Measurements from ENCODE around the gene SIL1. TPM values are rescaled to one million over a fixed set of nuclear protein-coding genes. Genes with fewer than 3 reads are reported as not detected.

SIL1 gene
- total and polyA plus RNA-seq, 9 of the 15 experiments (the other 6 are each of a cell fraction or from before 2014, with no cell fraction given), result 1.3 to 30.5 (median 18.1) TPM

DNA sequence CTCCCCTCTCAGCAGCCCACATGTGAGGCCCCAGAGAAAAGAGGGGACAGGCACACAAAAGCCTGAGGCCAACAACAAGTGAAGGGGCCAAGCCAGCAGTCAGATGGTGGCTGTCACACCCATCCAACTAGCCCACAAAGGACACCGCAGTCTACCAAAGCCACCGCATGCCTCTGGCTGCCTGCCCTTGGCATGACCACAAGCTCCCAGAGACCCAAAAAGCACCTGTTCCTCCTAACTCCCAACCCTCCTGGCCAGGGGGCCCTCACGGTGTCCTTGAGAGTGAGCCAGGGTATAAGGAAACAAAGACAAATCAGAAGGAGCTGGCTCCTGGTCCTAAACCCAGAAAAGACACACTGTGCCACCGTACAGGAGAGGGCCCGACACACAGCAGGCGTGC is 245.2 kb downstream of the SIL1 start:
- H3K4me1 ChIP-seq (replicated peaks in 1 of 2; ENCODE audit: control insufficient read depth in 2 of 2, insufficient read depth in 2 of 2, low read length in 2 of 2), result peaks cover 0 to 20% of the 10 kb centered on the region in 2 experiments; a peak in 3 of 5 replicates
- no peak overlapping the region for H3K4me2 ChIP-seq (ENCODE audit: insufficient read depth, low read length)
- no peaks in the 10 kb centered on the region; the same call in 2 of the 3 replicates for H3K36me3 ChIP-seq (ENCODE audit: control insufficient read depth, insufficient read depth, low read length)
- no peaks in the 10 kb centered on the region for H3K27me3 ChIP-seq (ENCODE audit: control insufficient read depth in 2 of 2, insufficient read depth in 2 of 2, low read length in 2 of 2)
- FAIRE-seq, result no peak
- 79% methylated on average over 6 of the region's 6 CpGs for WGBS (ENCODE audit: insufficient coverage, low coverage, missing lambda C conversion rate)
- BruUV-seq (replicated peaks), result no TSS peak
- H3K27ac ChIP-seq (ENCODE audit: extremely low read depth, low read depth, low read length), result no peak overlapping the region
- intact Hi-C loops (cut with micrococcal nuclease), result no loop called here
- H3K79me2 ChIP-seq (ENCODE audit: control insufficient read depth, insufficient read depth, low read length), result no peaks in the 10 kb centered on the region
- no peak overlapping the region; the same call in 1 of the 2 replicates for H2AFZ ChIP-seq (ENCODE audit: low read depth, low read length)
- in situ Hi-C loops (cut with MboI), result no loop called here
- H3K9ac ChIP-seq (ENCODE audit: insufficient read depth in 1 of 2, low read depth in 2 of 2, low read length in 2 of 2), result peak overlapping the region in 1 of 2 experiments; percentile 81; a peak in 2 of 4 replicates
- CTCF ChIA-PET (ENCODE audit: low intra/inter-chr PET ratio), result no interaction called here
- H3K9me1 ChIP-seq (ENCODE audit: control insufficient read depth, insufficient read depth, low read length), result no peaks in the 10 kb centered on the region
- no peaks in the 10 kb centered on the region for H4K20me1 ChIP-seq (replicated peaks; ENCODE audit: control insufficient read depth, insufficient read depth, low read length)
- no peaks in the 10 kb centered on the region for H3K9me3 ChIP-seq (replicated peaks; ENCODE audit: control insufficient read depth, insufficient read depth, low read depth, low read length)
- DNase-seq (ENCODE audit: extremely low read depth in 1 of 4, low spot score in 3 of 4), result no peak
- no peak overlapping the region for H3K4me3 ChIP-seq
- ATAC-seq, result no peak
- POLR2A ChIA-PET, result interaction anchor here (0.6 to 3.2 kb wide), 4 partner anchors 17 to 169 kb away, joined by 3 to 8 read pairs (median 4); no protein-coding TSS in a partner anchor
- TF ChIP-seq ZNF408 (CRISPR knock-in tag; IDR thresholded peaks at IDR 0.05; ENCODE audit: low read depth) (no peak), PTBP1 (IDR thresholded peaks at IDR 0.05; ENCODE audit: low read depth, low read length) (no peak), ZFP30 (CRISPR knock-in tag; IDR thresholded peaks at IDR 0.05; ENCODE audit: borderline replicate concordance) (no peak), PPARD (CRISPR knock-in tag; IDR thresholded peaks at IDR 0.05) (no peak), GTF2A2 (tag; IDR thresholded peaks at IDR 0.05) (no peak), CEBPG (CRISPR knock-in tag; IDR thresholded peaks at IDR 0.05) (no peak), CEBPG (tag; conservative IDR thresholded peaks at IDR 0.05 in 1 of 2, IDR thresholded peaks at IDR 0.05 in 1 of 2) (no peak), ZNF282 (CRISPR knock-in tag; IDR thresholded peaks at IDR 0.05) (no peak), ZNF212 (CRISPR knock-in tag; IDR thresholded peaks at IDR 0.05) (no peak), ZNF445 (CRISPR knock-in tag; IDR thresholded peaks at IDR 0.05; ENCODE audit: low read depth) (no peak)
- TF ChIP-seq, protein P1, sequence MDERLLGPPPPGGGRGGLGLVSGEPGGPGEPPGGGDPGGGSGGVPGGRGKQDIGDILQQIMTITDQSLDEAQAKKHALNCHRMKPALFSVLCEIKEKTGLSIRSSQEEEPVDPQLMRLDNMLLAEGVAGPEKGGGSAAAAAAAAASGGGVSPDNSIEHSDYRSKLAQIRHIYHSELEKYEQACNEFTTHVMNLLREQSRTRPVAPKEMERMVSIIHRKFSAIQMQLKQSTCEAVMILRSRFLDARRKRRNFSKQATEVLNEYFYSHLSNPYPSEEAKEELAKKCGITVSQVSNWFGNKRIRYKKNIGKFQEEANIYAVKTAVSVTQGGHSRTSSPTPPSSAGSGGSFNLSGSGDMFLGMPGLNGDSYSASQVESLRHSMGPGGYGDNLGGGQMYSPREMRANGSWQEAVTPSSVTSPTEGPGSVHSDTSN (CRISPR knock-in tag; IDR thresholded peaks at IDR 0.05; ENCODE audit: low read depth), result no peak
- TF ChIP-seq, protein P1 (tag; conservative IDR thresholded peaks at IDR 0.05; ENCODE audit: low read depth), result no peak
